Measurements from ENCODE around the gene NOSTRIN.

GRCh38 chr2:168796583-168797285 lies 5.7 kb upstream of the NOSTRIN start:
- TF ChIP-seq, protein P1, sequence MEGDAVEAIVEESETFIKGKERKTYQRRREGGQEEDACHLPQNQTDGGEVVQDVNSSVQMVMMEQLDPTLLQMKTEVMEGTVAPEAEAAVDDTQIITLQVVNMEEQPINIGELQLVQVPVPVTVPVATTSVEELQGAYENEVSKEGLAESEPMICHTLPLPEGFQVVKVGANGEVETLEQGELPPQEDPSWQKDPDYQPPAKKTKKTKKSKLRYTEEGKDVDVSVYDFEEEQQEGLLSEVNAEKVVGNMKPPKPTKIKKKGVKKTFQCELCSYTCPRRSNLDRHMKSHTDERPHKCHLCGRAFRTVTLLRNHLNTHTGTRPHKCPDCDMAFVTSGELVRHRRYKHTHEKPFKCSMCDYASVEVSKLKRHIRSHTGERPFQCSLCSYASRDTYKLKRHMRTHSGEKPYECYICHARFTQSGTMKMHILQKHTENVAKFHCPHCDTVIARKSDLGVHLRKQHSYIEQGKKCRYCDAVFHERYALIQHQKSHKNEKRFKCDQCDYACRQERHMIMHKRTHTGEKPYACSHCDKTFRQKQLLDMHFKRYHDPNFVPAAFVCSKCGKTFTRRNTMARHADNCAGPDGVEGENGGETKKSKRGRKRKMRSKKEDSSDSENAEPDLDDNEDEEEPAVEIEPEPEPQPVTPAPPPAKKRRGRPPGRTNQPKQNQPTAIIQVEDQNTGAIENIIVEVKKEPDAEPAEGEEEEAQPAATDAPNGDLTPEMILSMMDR (IDR thresholded peaks at IDR 0.05): no peak
- no peak for TF ChIP-seq POLR2A (IDR thresholded peaks at IDR 0.05)
- no peak for TF ChIP-seq EP300 (IDR thresholded peaks at IDR 0.05)

Data from ovary (tissue), 3 donors.